Nephron (organoid): ENCODE data around the gene ANKRD39.

Source experiments
- H3K27ac Mint-ChIP-seq, 3 experiments: 2 replicates each; pipeline ENCODE4 v1.8.0; 2020; ENCODE audit warnings: mixed read lengths in 3 of 3, mild to moderate bottlenecking in 2 of 3, moderate library complexity in 1 of 3
- H3K27me3 Mint-ChIP-seq: 2 replicates; pipeline ENCODE4 v1.8.0; 2021; ENCODE audit warnings: low read depth, mild to moderate bottlenecking, moderate library complexity, mixed read lengths
- H3K36me3 Mint-ChIP-seq: 2 replicates; pipeline ENCODE4 v1.8.0; 2020; ENCODE audit warnings: low read depth, mixed read lengths
- H3K4me1 Mint-ChIP-seq: 2 replicates; pipeline ENCODE4 v1.8.0; 2020; ENCODE audit warnings: mixed read lengths
- H3K4me3 Mint-ChIP-seq, 3 experiments: 2 replicates each; pipeline ENCODE4 v1.8.0; 2020; ENCODE audit warnings: mild to moderate bottlenecking in 3 of 3, mixed read lengths in 3 of 3, moderate library complexity in 2 of 3
- H3K9me3 Mint-ChIP-seq: 2 replicates; pipeline ENCODE4 v1.8.0; 2020; ENCODE audit warnings: mixed read lengths
- CTCF ChIP-seq, 3 experiments: fragments of 200-600 bp; sonication (generic); IDR thresholded peaks; one replicate each; pipeline ENCODE4 v1.5.0; 2021; ENCODE audit warnings: antibody characterized with exemption in 3 of 3; ENCODE audit not compliant: unreplicated experiment in 3 of 3

ANKRD39 gene

GRCh38 chr2:96831679-96832078 lies 26.1 kb downstream of the ANKRD39 start:
- no peak overlapping the region for H3K4me3 Mint-ChIP-seq
- TF ChIP-seq CTCF (IDR thresholded peaks at IDR 0.05; ENCODE audit: unreplicated experiment in 3 of 3) = no peak
- peak overlapping the region in 2 of 3 experiments; percentile 38 to 91 for H3K27ac Mint-ChIP-seq
- no peaks in the 10 kb centered on the region for H3K9me3 Mint-ChIP-seq
- no peaks in the 10 kb centered on the region for H3K27me3 Mint-ChIP-seq
- H3K4me1 Mint-ChIP-seq = peaks cover 22% of the 10 kb centered on the region
- peaks cover 42% of the 10 kb centered on the region for H3K36me3 Mint-ChIP-seq

DNA sequence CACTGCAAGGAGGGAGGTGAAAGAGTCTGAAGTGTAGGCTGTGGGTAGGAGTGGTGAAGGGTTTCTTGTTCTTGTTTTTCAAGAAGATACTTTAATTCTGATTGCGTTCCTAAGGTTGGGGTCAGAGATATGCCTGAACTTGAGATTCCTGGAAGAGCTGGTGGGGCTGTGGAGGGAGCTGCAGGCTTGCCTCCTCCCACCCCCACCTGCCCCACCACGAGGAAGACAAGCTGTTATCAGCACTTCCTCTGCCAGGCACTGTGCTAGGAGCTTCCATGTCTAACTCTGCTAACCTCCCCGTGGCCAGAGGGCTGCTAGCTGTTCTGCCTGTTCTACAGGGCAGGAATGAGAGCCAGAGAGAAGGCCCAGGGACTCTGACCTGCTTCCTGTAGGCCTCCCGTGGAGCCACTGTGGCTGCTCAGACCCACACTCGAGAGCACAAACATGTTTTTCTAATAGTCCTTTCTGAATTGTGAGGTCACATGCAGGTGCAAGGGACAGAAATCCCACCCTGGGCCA lies 27.7 kb downstream of the ANKRD39 start:
- Mint-ChIP-seq H3K9me3 (no peaks in the 10 kb centered on the region), H3K36me3 (peaks cover 38% of the 10 kb centered on the region), H3K4me3 (no peak overlapping the region), H3K4me1 (peaks cover 22% of the 10 kb centered on the region), H3K27ac (no peak overlapping the region), H3K27me3 (no peaks in the 10 kb centered on the region)
- no peak for TF ChIP-seq CTCF (IDR thresholded peaks at IDR 0.05; ENCODE audit: unreplicated experiment in 3 of 3)

- TF ChIP-seq CTCF (IDR thresholded peaks at IDR 0.05; ENCODE audit: unreplicated experiment in 3 of 3) = no peak
- H3K36me3 Mint-ChIP-seq = peaks cover 34% of the 10 kb centered on the region
- H3K4me3 Mint-ChIP-seq = no peak overlapping the region
- no peak overlapping the region for H3K27ac Mint-ChIP-seq
- H3K4me1 Mint-ChIP-seq = peaks cover 31% of the 10 kb centered on the region
- H3K9me3 Mint-ChIP-seq = no peaks in the 10 kb centered on the region
- H3K27me3 Mint-ChIP-seq = no peaks in the 10 kb centered on the region
These were observed 28.9 kb downstream of the ANKRD39 start for GRCh38 chr2:96828874-96829273.

DNA sequence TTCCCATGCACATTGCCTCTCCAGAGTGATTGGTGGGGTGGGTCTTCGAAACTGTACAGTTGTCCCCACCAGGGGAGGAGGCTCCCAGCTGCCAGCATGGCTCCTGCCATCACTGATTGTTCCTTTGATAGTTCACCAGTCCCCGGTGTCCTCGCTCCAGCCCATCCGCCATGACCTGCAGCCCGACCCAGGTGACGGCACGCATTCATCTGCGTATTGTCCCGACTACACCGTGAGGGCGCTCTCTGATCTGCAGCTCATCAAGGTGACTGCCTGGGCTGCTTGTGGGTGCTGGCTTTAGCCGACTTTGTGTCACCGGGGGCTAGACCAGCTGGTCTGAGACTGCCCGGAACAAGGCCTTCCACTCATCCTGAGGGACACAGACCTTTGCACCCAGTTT lies 29.4 kb downstream of the ANKRD39 start:
- no peak overlapping the region for H3K4me3 Mint-ChIP-seq
- peaks cover 32% of the 10 kb centered on the region for H3K4me1 Mint-ChIP-seq
- H3K27me3 Mint-ChIP-seq = no peaks in the 10 kb centered on the region
- TF ChIP-seq CTCF (IDR thresholded peaks at IDR 0.05; ENCODE audit: unreplicated experiment in 3 of 3) = no peak
- H3K36me3 Mint-ChIP-seq = peaks cover 34% of the 10 kb centered on the region
- H3K27ac Mint-ChIP-seq = no peak overlapping the region
- H3K9me3 Mint-ChIP-seq = no peaks in the 10 kb centered on the region

GRCh38 chr2:96826546-96827278 lies 31.1 kb downstream of the ANKRD39 start:
- H3K9me3 Mint-ChIP-seq = no peaks in the 10 kb centered on the region
- no peaks in the 10 kb centered on the region for H3K27me3 Mint-ChIP-seq
- H3K4me1 Mint-ChIP-seq = peaks cover 18% of the 10 kb centered on the region
- H3K36me3 Mint-ChIP-seq = peaks cover 27% of the 10 kb centered on the region
- no peak for TF ChIP-seq CTCF (IDR thresholded peaks at IDR 0.05; ENCODE audit: unreplicated experiment in 3 of 3)
- H3K4me3 Mint-ChIP-seq = no peak overlapping the region
- no peak overlapping the region for H3K27ac Mint-ChIP-seq

- no peak overlapping the region for H3K4me3 Mint-ChIP-seq
- TF ChIP-seq CTCF (IDR thresholded peaks at IDR 0.05; ENCODE audit: unreplicated experiment in 3 of 3) = no peak
- H3K36me3 Mint-ChIP-seq = peaks cover 14% of the 10 kb centered on the region
- H3K27ac Mint-ChIP-seq = no peak overlapping the region
- H3K27me3 Mint-ChIP-seq = no peaks in the 10 kb centered on the region
- H3K4me1 Mint-ChIP-seq = peaks cover 28% of the 10 kb centered on the region
- no peaks in the 10 kb centered on the region for H3K9me3 Mint-ChIP-seq
These were observed 32.8 kb downstream of the ANKRD39 start for GRCh38 chr2:96825057-96825456.
